GM12878 (cell line): Measurements from ENCODE around the gene AMBN. TPM values are rescaled to one million over a fixed set of nuclear protein-coding genes. Genes with fewer than 3 reads are reported as not detected.

ENCODE experiments used
- ATAC-seq: fragments of 200-7000 bp; cut with Tn5 transposase; 3 replicates; pipeline ENCODE4 v1.9.1; 2020; ENCODE audit warnings: mild to moderate bottlenecking, moderate library complexity
- BruUV-seq: library from RNA; stranded (reverse); fragments of 400-500 nt; replicated peaks from 2 replicates; lab custom pipeline; 2021; lab: Mats Ljungman, UMichigan
- CTCF ChIA-PET: fragments of 300-600 bp; sonication (Branson Sonifier 250); formaldehyde crosslinking; extraction: SDS; loops from one replicate; lab custom pipeline; 2021; ENCODE audit warnings: inconsistent platforms; lab: Yijun Ruan, JAX
- POLR2A ChIA-PET: fragments of 350-600 bp; formaldehyde crosslinking; extraction: SDS; loops from one replicate; lab custom pipeline; 2021; ENCODE audit warnings: inconsistent platforms; lab: Charles Lee
- RAD21 ChIA-PET: fragments of 300-600 bp; sonication (Branson Sonifier 250); formaldehyde crosslinking; loops from one replicate; lab custom pipeline; 2023; ENCODE audit warnings: antibody characterized with exemption; ENCODE audit not compliant: unreplicated experiment; lab: Charles Lee
- SMC1A ChIA-PET: fragments of 300-600 bp; sonication (Branson Sonifier 250); formaldehyde crosslinking; loops from one replicate; lab custom pipeline; 2023; ENCODE audit not compliant: unreplicated experiment, uncharacterized antibody; lab: Charles Lee
- DNase-seq: peaks from one replicate; pipeline ENCODE4 v3.0.0-alpha.2; 2011; ENCODE audit warnings: low read depth, low spot score
- FAIRE-seq: peaks from 3 replicates; lab custom pipeline; 2011; peaks lifted over from hg19 to GRCh38; lab: Jason Lieb, UNC
- H2AFZ ChIP-seq: 2 replicates; pipeline ENCODE4 v1.6.0; 2011; ENCODE audit warnings: low read depth, low read length, control low read depth; ENCODE audit not compliant: control insufficient read depth
- H3K27ac ChIP-seq: 2 replicates; pipeline ENCODE4 v1.5.1; 2011; ENCODE audit warnings: control low read depth; ENCODE audit not compliant: control insufficient read depth, insufficient read depth
- H3K27me3 ChIP-seq, 2 experiments: replicated peaks in 1 of 2; 2 replicates each; pipeline versions ENCODE4 v1.6.0 to v1.6.1; 2011; ENCODE audit warnings: low read length in 1 of 2; ENCODE audit not compliant: control insufficient read depth in 2 of 2, insufficient read depth in 2 of 2
- H3K36me3 ChIP-seq, 2 experiments: 2 replicates each; pipeline ENCODE4 v1.5.1; 2011; ENCODE audit warnings: low read length in 1 of 2; ENCODE audit not compliant: control insufficient read depth in 2 of 2, insufficient read depth in 2 of 2
- H3K4me1 ChIP-seq: 2 replicates; pipeline ENCODE4 v1.6.1; 2011; ENCODE audit warnings: mild to moderate bottlenecking, low read length, moderate library complexity, mixed read lengths; ENCODE audit not compliant: control insufficient read depth, insufficient read depth
- H3K4me2 ChIP-seq: 2 replicates; pipeline ENCODE4 v1.6.0; 2011; ENCODE audit warnings: control low read depth; ENCODE audit not compliant: control insufficient read depth, insufficient read depth
- H3K4me3 ChIP-seq: fragments of 200-600 bp; sonication (generic); 2 replicates; pipeline ENCODE4 v1.5.1; 2016
- H3K79me2 ChIP-seq: 2 replicates; pipeline ENCODE4 v1.6.0; 2011; ENCODE audit warnings: low read length; ENCODE audit not compliant: control insufficient read depth, insufficient read depth
- H3K9ac ChIP-seq: 2 replicates; pipeline ENCODE4 v1.8.0; 2011; ENCODE audit warnings: low read length, control low read depth, mixed read lengths; ENCODE audit not compliant: control insufficient read depth, insufficient read depth
- H3K9me3 ChIP-seq: replicated peaks from 3 replicates; pipeline ENCODE4 v1.5.1; 2011; ENCODE audit warnings: mild to moderate bottlenecking, low read length; ENCODE audit not compliant: control insufficient read depth, insufficient read depth
- H4K20me1 ChIP-seq: 2 replicates; pipeline ENCODE4 v1.6.0; 2011; ENCODE audit not compliant: control insufficient read depth, insufficient read depth
- ASH2L ChIP-seq: fragments of 300-600, 200-600 bp; sonication (generic); IDR thresholded peaks from 2 replicates; pipeline ENCODE4 v1.6.1; 2017; ENCODE audit warnings: low read depth, mild to moderate bottlenecking, borderline replicate concordance
- NRF1 ChIP-seq: conservative IDR thresholded peaks from 2 replicates; pipeline ENCODE4 v1.6.1; 2011; ENCODE audit warnings: mild to moderate bottlenecking, low read depth, low read length, improper control_type of control experiment
- TAF1 ChIP-seq: IDR thresholded peaks from 2 replicates; pipeline ENCODE4 v1.6.1; 2011; ENCODE audit warnings: mild to moderate bottlenecking, low read depth, low read length, borderline replicate concordance
- ZBED1 ChIP-seq: IDR thresholded peaks from 2 replicates; pipeline ENCODE4 v1.6.1; 2016; ENCODE audit warnings: borderline replicate concordance
- WGBS: methylation state at CpG from one replicate; pipeline ENCODE4 v1.1.6; 2016; ENCODE audit warnings: low lambda C conversion rate; ENCODE audit not compliant: insufficient replicate concordance, insufficient coverage; ENCODE audit errors: missing lambda C conversion rate; 5-methylcytosine and 5-hydroxymethylcytosine counted together
- in situ Hi-C: fragments of 300-500 bp; cut with MboI; formaldehyde crosslinking; loops from 9 replicates; pipeline ENCODE4 v1.14.3; 2018; ENCODE audit warnings: mixed read lengths
- intact Hi-C: fragments of 100-400 bp; cut with micrococcal nuclease; formaldehyde crosslinking; loops from one replicate; pipeline ENCODE4 v1.14.2; 2022; ENCODE audit not compliant: unreplicated experiment
- polyA plus RNA-seq, 11 experiments: library from polyadenylated mRNA; depleted of rRNA in 4 of 11; unstranded in 6 of 11; stranded (reverse) in 5 of 11; fragments of >200 nt; fragmentation: Nextera tagmentation in 4 of 11; fragmentation: Illumina TruSeq in 1 of 11; extraction: Ambion mirVana in 4 of 11; extraction: Trizol in 1 of 11; gene quantifications; 1 replicate in 1 of 11; 2 replicates in 10 of 11; pipeline versions ENCODE4 v1.2.1 to v1.2.3, GENCODE V29; 2011 to 2016; ENCODE audit warnings: inconsistent platforms in 2 of 11, missing spikeins in 2 of 11, low read depth in 1 of 11
- total RNA-seq, 4 experiments: library from RNA; depleted of rRNA in 3 of 4; stranded (reverse); fragments of >200 nt in 3 of 4; fragmentation: Illumina TruSeq in 1 of 4; extraction: Trizol in 1 of 4; gene quantifications; 2 replicates each; pipeline versions ENCODE4 v1.2.1 to v1.2.3, GENCODE V29; 2013 to 2021
- TF ChIP-seq, protein P1 (sequence below): fragments of 450-650 bp; IDR thresholded peaks from 2 replicates; pipeline ENCODE4 v1.6.1; 2016; ENCODE audit warnings: mild to moderate bottlenecking, moderate library complexity, borderline replicate concordance
- TF ChIP-seq, protein P2 (sequence below): fragments of 450-650 bp; IDR thresholded peaks from 2 replicates; pipeline ENCODE4 v1.6.1; 2018; ENCODE audit warnings: mild to moderate bottlenecking, low read depth, moderate library complexity; ENCODE audit not compliant: partially characterized antibody

Gene AMBN
- total and polyA plus RNA-seq, 10 of the 15 experiments (the other 5 are each of a cell fraction or from before 2014, with no cell fraction given) = 0.18 TPM; not detected in 9

DNA sequence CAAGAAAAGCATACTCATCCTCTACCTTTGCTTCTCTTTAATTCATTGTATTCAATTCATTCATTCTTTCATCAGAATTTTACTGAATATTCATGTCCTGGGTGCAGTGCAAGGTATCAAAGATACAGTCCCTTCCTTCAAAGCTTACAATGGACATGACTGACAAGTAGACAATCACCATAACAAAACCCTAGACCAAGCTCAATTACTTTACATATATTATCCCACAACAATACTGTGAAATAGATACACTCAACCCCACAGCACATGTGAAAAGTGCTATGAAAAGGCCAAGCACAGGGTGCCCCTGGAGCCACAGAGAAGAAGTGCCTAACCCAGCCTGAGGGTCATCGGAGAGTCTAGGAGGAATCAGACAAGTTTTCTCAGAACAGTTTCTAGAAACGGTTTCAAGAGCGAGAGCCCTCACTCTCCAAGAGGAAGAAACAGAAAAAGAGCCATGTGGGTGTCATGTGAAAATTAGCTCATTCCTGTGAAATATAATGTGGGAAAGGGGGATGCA, 15.3 kb downstream of the AMBN start:
- POLR2A ChIA-PET = no interaction called here
- RAD21 ChIA-PET = interaction anchor here (1.4 kb wide), 1 partner anchor 9 kb away, joined by 3 read pairs; no protein-coding TSS in a partner anchor
- Histone ChIP-seq H3K4me2 (no peak overlapping the region), H3K9ac (no peak overlapping the region), H3K79me2 (no peaks in the 10 kb centered on the region), H2AFZ (no peak overlapping the region), H3K27ac (no peak overlapping the region), H3K9me3 (no peaks in the 10 kb centered on the region), H3K4me3 (no peak overlapping the region), H3K36me3 (no peaks in the 10 kb centered on the region), H3K4me1 (no peaks in the 10 kb centered on the region), H4K20me1 (no peaks in the 10 kb centered on the region), H3K27me3 (no peaks in the 10 kb centered on the region)
- CTCF ChIA-PET = interaction anchor here (1.7 kb wide), 1 partner anchor 21 kb away, joined by 6 read pairs; the partner anchor contains the start of gene ENAM
- in situ Hi-C loops = loop anchor here (25.0 kb wide), 2 partner anchors 1105 to 1680 kb away; no protein-coding TSS in a partner anchor
- no peak for FAIRE-seq
- no TSS peak for BruUV-seq
- WGBS = 48% methylated on average over 3 of the region's 3 CpGs
- intact Hi-C loops = loop anchor here (10.0 kb wide), 2 partner anchors 577 to 1697 kb away; no protein-coding TSS in a partner anchor
- SMC1A ChIA-PET = interaction anchor here (0.9 to 2.8 kb wide), 2 partner anchors 82 to 402 kb away, joined by 3 to 8 read pairs; no protein-coding TSS in a partner anchor
- no peak for TF ChIP-seq NRF1
- TF ChIP-seq ZBED1 = no peak
- TF ChIP-seq ASH2L = no peak
- no peak for TF ChIP-seq TAF1
- TF ChIP-seq, protein P1, sequence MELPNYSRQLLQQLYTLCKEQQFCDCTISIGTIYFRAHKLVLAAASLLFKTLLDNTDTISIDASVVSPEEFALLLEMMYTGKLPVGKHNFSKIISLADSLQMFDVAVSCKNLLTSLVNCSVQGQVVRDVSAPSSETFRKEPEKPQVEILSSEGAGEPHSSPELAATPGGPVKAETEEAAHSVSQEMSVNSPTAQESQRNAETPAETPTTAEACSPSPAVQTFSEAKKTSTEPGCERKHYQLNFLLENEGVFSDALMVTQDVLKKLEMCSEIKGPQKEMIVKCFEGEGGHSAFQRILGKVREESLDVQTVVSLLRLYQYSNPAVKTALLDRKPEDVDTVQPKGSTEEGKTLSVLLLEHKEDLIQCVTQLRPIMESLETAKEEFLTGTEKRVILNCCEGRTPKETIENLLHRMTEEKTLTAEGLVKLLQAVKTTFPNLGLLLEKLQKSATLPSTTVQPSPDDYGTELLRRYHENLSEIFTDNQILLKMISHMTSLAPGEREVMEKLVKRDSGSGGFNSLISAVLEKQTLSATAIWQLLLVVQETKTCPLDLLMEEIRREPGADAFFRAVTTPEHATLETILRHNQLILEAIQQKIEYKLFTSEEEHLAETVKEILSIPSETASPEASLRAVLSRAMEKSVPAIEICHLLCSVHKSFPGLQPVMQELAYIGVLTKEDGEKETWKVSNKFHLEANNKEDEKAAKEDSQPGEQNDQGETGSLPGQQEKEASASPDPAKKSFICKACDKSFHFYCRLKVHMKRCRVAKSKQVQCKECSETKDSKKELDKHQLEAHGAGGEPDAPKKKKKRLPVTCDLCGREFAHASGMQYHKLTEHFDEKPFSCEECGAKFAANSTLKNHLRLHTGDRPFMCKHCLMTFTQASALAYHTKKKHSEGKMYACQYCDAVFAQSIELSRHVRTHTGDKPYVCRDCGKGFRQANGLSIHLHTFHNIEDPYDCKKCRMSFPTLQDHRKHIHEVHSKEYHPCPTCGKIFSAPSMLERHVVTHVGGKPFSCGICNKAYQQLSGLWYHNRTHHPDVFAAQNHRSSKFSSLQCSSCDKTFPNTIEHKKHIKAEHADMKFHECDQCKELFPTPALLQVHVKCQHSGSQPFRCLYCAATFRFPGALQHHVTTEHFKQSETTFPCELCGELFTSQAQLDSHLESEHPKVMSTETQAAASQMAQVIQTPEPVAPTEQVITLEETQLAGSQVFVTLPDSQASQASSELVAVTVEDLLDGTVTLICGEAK = no peak
- TF ChIP-seq, protein P2, sequence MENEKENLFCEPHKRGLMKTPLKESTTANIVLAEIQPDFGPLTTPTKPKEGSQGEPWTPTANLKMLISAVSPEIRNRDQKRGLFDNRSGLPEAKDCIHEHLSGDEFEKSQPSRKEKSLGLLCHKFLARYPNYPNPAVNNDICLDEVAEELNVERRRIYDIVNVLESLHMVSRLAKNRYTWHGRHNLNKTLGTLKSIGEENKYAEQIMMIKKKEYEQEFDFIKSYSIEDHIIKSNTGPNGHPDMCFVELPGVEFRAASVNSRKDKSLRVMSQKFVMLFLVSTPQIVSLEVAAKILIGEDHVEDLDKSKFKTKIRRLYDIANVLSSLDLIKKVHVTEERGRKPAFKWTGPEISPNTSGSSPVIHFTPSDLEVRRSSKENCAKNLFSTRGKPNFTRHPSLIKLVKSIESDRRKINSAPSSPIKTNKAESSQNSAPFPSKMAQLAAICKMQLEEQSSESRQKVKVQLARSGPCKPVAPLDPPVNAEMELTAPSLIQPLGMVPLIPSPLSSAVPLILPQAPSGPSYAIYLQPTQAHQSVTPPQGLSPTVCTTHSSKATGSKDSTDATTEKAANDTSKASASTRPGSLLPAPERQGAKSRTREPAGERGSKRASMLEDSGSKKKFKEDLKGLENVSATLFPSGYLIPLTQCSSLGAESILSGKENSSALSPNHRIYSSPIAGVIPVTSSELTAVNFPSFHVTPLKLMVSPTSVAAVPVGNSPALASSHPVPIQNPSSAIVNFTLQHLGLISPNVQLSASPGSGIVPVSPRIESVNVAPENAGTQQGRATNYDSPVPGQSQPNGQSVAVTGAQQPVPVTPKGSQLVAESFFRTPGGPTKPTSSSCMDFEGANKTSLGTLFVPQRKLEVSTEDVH = no peak
- DNase-seq = no peak
- ATAC-seq = no peak
